Measurements from ENCODE around the gene SCIMP. TPM values are rescaled to one million over a fixed set of nuclear protein-coding genes. Genes with fewer than 3 reads are reported as not detected.
"Not testable (repeated sequence)": the region's sequence is repeated elsewhere in the genome, so short reads cannot be mapped to it uniquely, and the experiment has no call there.

SCIMP gene
- total RNA-seq, 1 experiment from 2014 or later = not detected

GRCh38 chr17:5191541-5192417 is 42.9 kb downstream of the SCIMP start, which contains the start of gene ZNF594:
Gene ZNF594 (minus strand): TSS chr17:5191868. CDS start chr17:5184256, 7,612 bp downstream.
- peak; percentile 92 for DNase-seq (ENCODE audit: low read depth)

GRCh38 chr17:5184288-5184687 is 50.4 kb downstream of the SCIMP start:
- DNase-seq (ENCODE audit: low read depth) = no peak

- no peak for DNase-seq (ENCODE audit: low read depth)
Observed at GRCh38 chr17:5183410-5183793, 51.3 kb downstream of the SCIMP start.

GRCh38 chr17:5182597-5183409 is 51.9 kb downstream of the SCIMP start:
- no peak for DNase-seq (ENCODE audit: low read depth)

GRCh38 chr17:5181509-5182305 is 53.0 kb downstream of the SCIMP start:
- no peak for DNase-seq (ENCODE audit: low read depth)

- DNase-seq (ENCODE audit: low read depth) = no peak
Observed at GRCh38 chr17:5179003-5179402, 55.7 kb downstream of the SCIMP start.

- DNase-seq (ENCODE audit: low read depth) = not testable (repeated sequence)
Observed at GRCh38 chr17:5175027-5175426, 59.6 kb downstream of the SCIMP start.

GRCh38 chr17:5165791-5166564 is 68.7 kb downstream of the SCIMP start:
- peak; percentile 14 for DNase-seq (ENCODE audit: low read depth)

- no peak for DNase-seq (ENCODE audit: low read depth)
Observed at GRCh38 chr17:5164436-5164835, 70.2 kb downstream of the SCIMP start.

- not testable (repeated sequence) for DNase-seq (ENCODE audit: low read depth)
Observed at GRCh38 chr17:5161793-5162192, 72.9 kb downstream of the SCIMP start.

- not testable (repeated sequence) for DNase-seq (ENCODE audit: low read depth)
Observed at GRCh38 chr17:5160702-5161101, 74.0 kb downstream of the SCIMP start.

Other genes starting within 250 kb of the SCIMP start
- gene CAMTA2, start 247.2 kb downstream of the SCIMP start, total RNA-seq (2014; rRNA removed; shearing (Covaris generic)) = 7.6 and 14.3 TPM in 2 replicates
- gene INCA1, start 237.3 kb downstream of the SCIMP start, total RNA-seq (2014; rRNA removed; shearing (Covaris generic)) = 0.08 TPM in 1 of 2 replicates, not detected in the other
- gene KIF1C, start 236.9 kb downstream of the SCIMP start, total RNA-seq (2014; rRNA removed; shearing (Covaris generic)) = 64.3 and 67.6 TPM in 2 replicates
- gene SLC52A1, start 199.4 kb downstream of the SCIMP start, total RNA-seq (2014; rRNA removed; shearing (Covaris generic)) = not detected in 2 replicates
- not detected in 2 replicates for gene ZFP3, start 156.4 kb downstream of the SCIMP start, total RNA-seq (2014; rRNA removed; shearing (Covaris generic))
- 9.1 and 9.5 TPM in 2 replicates for gene ZNF232, start 123.0 kb downstream of the SCIMP start, total RNA-seq (2014; rRNA removed; shearing (Covaris generic))
- under 0.01 TPM in 1 of 2 replicates, not detected in the other for gene USP6, start 118.8 kb downstream of the SCIMP start, total RNA-seq (2014; rRNA removed; shearing (Covaris generic))
- 6.4 and 8.1 TPM in 2 replicates for gene ZNF594, start 43.0 kb downstream of the SCIMP start, total RNA-seq (2014; rRNA removed; shearing (Covaris generic))
- gene RABEP1, start 47.4 kb upstream of the SCIMP start, total RNA-seq (2014; rRNA removed; shearing (Covaris generic)) = 35.4 and 36.7 TPM in 2 replicates
- 163 and 219 TPM in 2 replicates for gene NUP88, start 184.8 kb upstream of the SCIMP start, total RNA-seq (2014; rRNA removed; shearing (Covaris generic))
- gene RPAIN, start 185.3 kb upstream of the SCIMP start, total RNA-seq (2014; rRNA removed; shearing (Covaris generic)) = 45.8 and 68.7 TPM in 2 replicates
- gene C1QBP, start 204.3 kb upstream of the SCIMP start, total RNA-seq (2014; rRNA removed; shearing (Covaris generic)) = 661 and 738 TPM in 2 replicates
- 13.4 and 26.3 TPM in 2 replicates for gene DHX33, start 234.1 kb upstream of the SCIMP start, total RNA-seq (2014; rRNA removed; shearing (Covaris generic))

All from HT1080 (cell line).